Upper lobe of left lung (tissue), 4 donors: ENCODE data around the gene ARL3.

ENCODE experiments used
- EP300 ChIP-seq, 4 donors: sonication (generic); formaldehyde crosslinking; IDR thresholded peaks; one replicate each; pipeline ENCODE4 v1.5.1; 2017; ENCODE audit warnings: antibody characterized with exemption in 4 of 4, control low read depth in 2 of 4
- POLR2A ChIP-seq, 4 donors: fragments of 450-650 bp; IDR thresholded peaks; one replicate each; pipeline ENCODE4 v1.5.1; 2016 to 2017; ENCODE audit warnings: antibody characterized with exemption in 4 of 4, mild to moderate bottlenecking in 2 of 4
- TF ChIP-seq, protein P1 (sequence below), 6 experiments: fragments of 450-650 bp in 4 of 6; fragments of 200-600 bp in 2 of 6; sonication (generic) in 2 of 6; IDR thresholded peaks; one replicate each; pipeline ENCODE4 v1.5.1; 2016 to 2019; ENCODE audit warnings: antibody characterized with exemption in 6 of 6

DNA sequence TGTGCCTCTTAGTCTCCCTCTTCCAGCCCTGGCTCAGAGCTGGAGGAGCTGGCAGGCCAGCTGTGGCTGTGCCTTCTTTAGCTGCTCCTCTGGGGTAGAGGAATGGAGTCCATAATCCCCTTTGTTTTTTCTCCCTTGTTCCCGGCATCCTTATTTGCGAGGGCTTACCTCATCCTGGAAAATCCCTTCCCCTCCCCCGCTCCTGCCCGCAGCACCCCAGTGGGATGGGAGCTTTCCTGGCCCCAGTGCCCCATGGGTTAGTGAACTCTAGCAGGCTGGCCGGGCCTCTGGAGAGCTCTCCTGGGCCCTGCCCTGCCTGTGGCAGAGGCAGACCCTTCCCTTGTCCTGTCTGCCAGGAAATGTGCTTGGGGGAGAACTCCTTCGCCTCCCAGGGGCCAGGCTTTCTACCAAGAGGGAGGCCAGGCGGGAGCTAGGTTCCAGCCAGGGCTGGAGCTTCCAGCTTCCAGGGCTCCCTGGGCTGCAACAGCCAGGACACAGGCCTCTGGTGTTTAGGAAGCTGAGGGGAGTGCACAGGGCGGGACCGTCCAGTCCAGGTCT lies 86.4 kb downstream of the ARL3 start:
- TF ChIP-seq POLR2A (IDR thresholded peaks at IDR 0.05) (no peak), EP300 (IDR thresholded peaks at IDR 0.05) (peak in 2 of 4 donors; percentile 41 to 45)
- TF ChIP-seq, protein P1, sequence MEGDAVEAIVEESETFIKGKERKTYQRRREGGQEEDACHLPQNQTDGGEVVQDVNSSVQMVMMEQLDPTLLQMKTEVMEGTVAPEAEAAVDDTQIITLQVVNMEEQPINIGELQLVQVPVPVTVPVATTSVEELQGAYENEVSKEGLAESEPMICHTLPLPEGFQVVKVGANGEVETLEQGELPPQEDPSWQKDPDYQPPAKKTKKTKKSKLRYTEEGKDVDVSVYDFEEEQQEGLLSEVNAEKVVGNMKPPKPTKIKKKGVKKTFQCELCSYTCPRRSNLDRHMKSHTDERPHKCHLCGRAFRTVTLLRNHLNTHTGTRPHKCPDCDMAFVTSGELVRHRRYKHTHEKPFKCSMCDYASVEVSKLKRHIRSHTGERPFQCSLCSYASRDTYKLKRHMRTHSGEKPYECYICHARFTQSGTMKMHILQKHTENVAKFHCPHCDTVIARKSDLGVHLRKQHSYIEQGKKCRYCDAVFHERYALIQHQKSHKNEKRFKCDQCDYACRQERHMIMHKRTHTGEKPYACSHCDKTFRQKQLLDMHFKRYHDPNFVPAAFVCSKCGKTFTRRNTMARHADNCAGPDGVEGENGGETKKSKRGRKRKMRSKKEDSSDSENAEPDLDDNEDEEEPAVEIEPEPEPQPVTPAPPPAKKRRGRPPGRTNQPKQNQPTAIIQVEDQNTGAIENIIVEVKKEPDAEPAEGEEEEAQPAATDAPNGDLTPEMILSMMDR (IDR thresholded peaks at IDR 0.05), result no peak
